Mammary epithelial cell (primary cell): ENCODE measurements around the gene RTN4RL2.

Experiments used
- EZH2 ChIP-seq: IDR thresholded peaks from 2 replicates; pipeline ENCODE4 v1.6.1; 2012; ENCODE audit warnings: low read length, inconsistent platforms, borderline replicate concordance
- TF ChIP-seq, protein P1 (sequence below), 2 donors: IDR thresholded peaks in 1 of 2; conservative IDR thresholded peaks in 1 of 2; 2 replicates each; pipeline ENCODE4 v1.5.1; 2011 to 2012; ENCODE audit warnings: inconsistent platforms in 2 of 2, low read length in 2 of 2, mild to moderate bottlenecking in 2 of 2, control low read depth in 1 of 2, low read depth in 1 of 2; ENCODE audit not compliant: insufficient read depth in 1 of 2; ENCODE audit errors: extremely low read depth in 1 of 2

DNA sequence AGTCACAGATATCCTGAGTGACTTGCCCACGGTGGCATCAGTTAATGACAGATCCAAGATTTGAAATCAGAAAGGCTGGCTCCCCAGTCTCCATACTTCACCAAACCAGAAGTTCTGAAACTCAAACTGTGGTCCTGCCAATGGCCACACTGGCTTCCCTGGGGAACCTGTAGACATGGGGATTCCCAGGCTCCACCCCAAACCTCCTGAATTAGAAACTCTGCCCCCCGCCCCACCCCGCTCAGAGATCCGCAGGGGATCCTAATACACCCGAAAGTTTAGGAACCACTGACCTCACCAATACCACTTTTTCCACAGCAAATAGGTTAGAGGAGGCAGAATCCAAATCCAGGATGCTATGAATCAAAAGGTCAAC is 15.3 kb downstream of the RTN4RL2 start:
- TF ChIP-seq, protein P1, sequence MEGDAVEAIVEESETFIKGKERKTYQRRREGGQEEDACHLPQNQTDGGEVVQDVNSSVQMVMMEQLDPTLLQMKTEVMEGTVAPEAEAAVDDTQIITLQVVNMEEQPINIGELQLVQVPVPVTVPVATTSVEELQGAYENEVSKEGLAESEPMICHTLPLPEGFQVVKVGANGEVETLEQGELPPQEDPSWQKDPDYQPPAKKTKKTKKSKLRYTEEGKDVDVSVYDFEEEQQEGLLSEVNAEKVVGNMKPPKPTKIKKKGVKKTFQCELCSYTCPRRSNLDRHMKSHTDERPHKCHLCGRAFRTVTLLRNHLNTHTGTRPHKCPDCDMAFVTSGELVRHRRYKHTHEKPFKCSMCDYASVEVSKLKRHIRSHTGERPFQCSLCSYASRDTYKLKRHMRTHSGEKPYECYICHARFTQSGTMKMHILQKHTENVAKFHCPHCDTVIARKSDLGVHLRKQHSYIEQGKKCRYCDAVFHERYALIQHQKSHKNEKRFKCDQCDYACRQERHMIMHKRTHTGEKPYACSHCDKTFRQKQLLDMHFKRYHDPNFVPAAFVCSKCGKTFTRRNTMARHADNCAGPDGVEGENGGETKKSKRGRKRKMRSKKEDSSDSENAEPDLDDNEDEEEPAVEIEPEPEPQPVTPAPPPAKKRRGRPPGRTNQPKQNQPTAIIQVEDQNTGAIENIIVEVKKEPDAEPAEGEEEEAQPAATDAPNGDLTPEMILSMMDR (conservative IDR thresholded peaks at IDR 0.05 in 1 of 2, IDR thresholded peaks at IDR 0.05 in 1 of 2; ENCODE audit: extremely low read depth in 1 of 2, insufficient read depth in 1 of 2, low read depth in 1 of 2, low read length in 2 of 2): no peak
- no peak for TF ChIP-seq EZH2
